B cell (primary cell): ENCODE results near the gene CARMIL1.

Experiments
- EZH2 ChIP-seq: IDR thresholded peaks from 2 replicates; pipeline ENCODE4 v1.6.1; 2012; ENCODE audit warnings: borderline replicate concordance, low read depth, mild to moderate bottlenecking, moderate library complexity, low read length; ENCODE audit not compliant: insufficient read depth, poor library complexity, severe bottlenecking
- TF ChIP-seq, protein P1 (sequence below): fragments of 200-600 bp; IDR thresholded peaks from one replicate; pipeline ENCODE4 v1.8.0; 2022; ENCODE audit warnings: antibody characterized with exemption, mild to moderate bottlenecking

DNA sequence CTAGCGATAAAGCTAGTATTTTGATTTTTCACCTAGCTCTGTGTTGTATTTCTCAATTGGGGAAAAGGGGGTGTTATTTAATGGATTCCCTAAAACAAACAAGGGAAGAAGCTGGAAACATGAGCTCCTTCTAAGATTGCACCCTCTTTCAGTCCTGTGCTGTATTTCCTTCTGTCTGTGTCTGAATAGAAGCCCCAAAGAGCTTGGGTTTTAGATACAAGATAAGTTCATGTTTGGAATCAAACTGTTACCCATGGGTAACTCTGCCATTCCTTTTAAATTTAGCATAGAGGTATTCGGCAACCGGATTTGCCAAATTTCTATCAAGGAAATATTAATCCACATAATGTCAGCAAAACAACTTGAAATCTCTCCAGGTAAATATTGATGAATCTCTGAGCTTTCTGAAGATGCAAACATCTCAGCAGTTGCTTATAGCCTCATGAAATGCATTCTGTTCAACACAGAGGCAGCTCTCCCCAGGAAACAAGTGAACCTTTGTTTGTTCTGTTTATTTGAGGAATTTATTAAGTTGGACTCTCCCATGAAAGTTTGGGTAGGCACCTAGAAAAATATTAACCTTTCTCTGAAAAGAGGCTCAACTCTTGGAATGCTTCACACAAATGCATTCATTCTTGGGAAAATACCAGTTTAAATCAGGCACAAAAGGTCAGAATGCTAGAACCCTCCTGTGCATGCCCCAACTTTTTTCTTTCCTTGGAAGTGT lies 362.9 kb downstream of the CARMIL1 start:
- TF ChIP-seq, protein P1, sequence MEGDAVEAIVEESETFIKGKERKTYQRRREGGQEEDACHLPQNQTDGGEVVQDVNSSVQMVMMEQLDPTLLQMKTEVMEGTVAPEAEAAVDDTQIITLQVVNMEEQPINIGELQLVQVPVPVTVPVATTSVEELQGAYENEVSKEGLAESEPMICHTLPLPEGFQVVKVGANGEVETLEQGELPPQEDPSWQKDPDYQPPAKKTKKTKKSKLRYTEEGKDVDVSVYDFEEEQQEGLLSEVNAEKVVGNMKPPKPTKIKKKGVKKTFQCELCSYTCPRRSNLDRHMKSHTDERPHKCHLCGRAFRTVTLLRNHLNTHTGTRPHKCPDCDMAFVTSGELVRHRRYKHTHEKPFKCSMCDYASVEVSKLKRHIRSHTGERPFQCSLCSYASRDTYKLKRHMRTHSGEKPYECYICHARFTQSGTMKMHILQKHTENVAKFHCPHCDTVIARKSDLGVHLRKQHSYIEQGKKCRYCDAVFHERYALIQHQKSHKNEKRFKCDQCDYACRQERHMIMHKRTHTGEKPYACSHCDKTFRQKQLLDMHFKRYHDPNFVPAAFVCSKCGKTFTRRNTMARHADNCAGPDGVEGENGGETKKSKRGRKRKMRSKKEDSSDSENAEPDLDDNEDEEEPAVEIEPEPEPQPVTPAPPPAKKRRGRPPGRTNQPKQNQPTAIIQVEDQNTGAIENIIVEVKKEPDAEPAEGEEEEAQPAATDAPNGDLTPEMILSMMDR = no peak
- TF ChIP-seq EZH2 = no peak
